B cell (primary cell): ENCODE measurements around the gene ETV3. TPM values are rescaled to one million over a fixed set of nuclear protein-coding genes. Genes with fewer than 3 reads are reported as not detected.

Experiments used
- ATAC-seq: fragments of 200-7000 bp; cut with Tn5 transposase; one replicate; pipeline ENCODE4 v1.10.0; 2021; ENCODE audit warnings: low read depth, mild to moderate bottlenecking, moderate number of reproducible peaks, moderate library complexity
- CTCF ChIA-PET: fragments of 350-600 bp; sonication (Branson Sonifier 250); formaldehyde crosslinking; loops from one replicate; lab custom pipeline; 2021; ENCODE audit warnings: antibody characterized with exemption, inconsistent platforms; lab: Charles Lee
- POLR2A ChIA-PET: fragments of 350-600 bp; sonication (Branson Sonifier 250); formaldehyde crosslinking; loops from one replicate; lab custom pipeline; 2021; ENCODE audit warnings: antibody characterized with exemption; lab: Charles Lee
- DNase-seq: peaks from one replicate; pipeline ENCODE4 v3.0.0; 2013
- H2AFZ ChIP-seq: 2 replicates; pipeline ENCODE4 v1.6.1; 2012; ENCODE audit warnings: mild to moderate bottlenecking, low read depth, low read length; ENCODE audit not compliant: insufficient read depth, poor library complexity, severe bottlenecking
- H3K27ac ChIP-seq, 2 donors: 1 replicate in 1 of 2; 2 replicates in 1 of 2; pipeline ENCODE4 v1.5.1; 2012 to 2013; ENCODE audit warnings: low read length in 2 of 2, mild to moderate bottlenecking in 2 of 2, moderate library complexity in 1 of 2
- H3K27me3 ChIP-seq, 4 experiments: fragments of 200-600 bp in 1 of 4; sonication (generic) in 1 of 4; replicated peaks in 1 of 4; 1 replicate in 2 of 4; 2 replicates in 2 of 4; pipeline versions ENCODE4 v1.6.1 to v1.7.0; 2013 to 2016; ENCODE audit warnings: low read length in 3 of 4, mild to moderate bottlenecking in 2 of 4, mixed read lengths in 1 of 4, moderate library complexity in 1 of 4; ENCODE audit not compliant: insufficient read depth in 4 of 4, control insufficient read depth in 3 of 4; ENCODE audit errors: control extremely low read depth in 1 of 4
- H3K36me3 ChIP-seq, 2 experiments: replicated peaks in 1 of 2; 1 replicate in 1 of 2; 2 replicates in 1 of 2; pipeline versions ENCODE4 v1.6.1 to v1.7.1; 2013; ENCODE audit warnings: low read length in 1 of 2; ENCODE audit not compliant: insufficient read depth in 2 of 2, control insufficient read depth in 1 of 2; ENCODE audit errors: control extremely low read depth in 1 of 2, extremely low read depth in 1 of 2
- H3K4me1 ChIP-seq, 2 donors: fragments of 200-600 bp in 1 of 2; sonication (generic) in 1 of 2; 1 replicate in 1 of 2; 2 replicates in 1 of 2; pipeline versions ENCODE4 v1.5.1 to v1.6.1; 2013 to 2017; ENCODE audit warnings: low read length in 2 of 2; ENCODE audit not compliant: control insufficient read depth in 2 of 2, insufficient read depth in 2 of 2
- H3K4me2 ChIP-seq: replicated peaks from 2 replicates; pipeline ENCODE3; 2012; ENCODE audit warnings: mild to moderate bottlenecking, low read depth, low read length; ENCODE audit not compliant: poor library complexity, severe bottlenecking
- H3K4me3 ChIP-seq, 5 experiments: fragments of 200-600 bp in 1 of 5; sonication (generic) in 1 of 5; 1 replicate in 3 of 5; 2 replicates in 2 of 5; pipeline versions ENCODE4 v1.5.1 to v1.7.0; 2011 to 2016; ENCODE audit warnings: low read length in 4 of 5, mild to moderate bottlenecking in 4 of 5, low read depth in 2 of 5, control low read depth in 1 of 5, moderate library complexity in 1 of 5; ENCODE audit not compliant: insufficient read depth in 1 of 5; ENCODE audit errors: control extremely low read depth in 1 of 5, extremely low read depth in 1 of 5
- H3K79me2 ChIP-seq: fragments of 200-600 bp; sonication (generic); one replicate; pipeline ENCODE4 v1.6.0; 2016; ENCODE audit warnings: low read length; ENCODE audit not compliant: control insufficient read depth, insufficient read depth
- H3K9ac ChIP-seq: fragments of 200-600 bp; sonication (generic); 2 replicates; pipeline ENCODE4 v1.6.1; 2017; ENCODE audit warnings: mild to moderate bottlenecking, low read length, moderate library complexity
- H3K9me3 ChIP-seq, 3 donors: one replicate each; pipeline versions ENCODE4 v1.6.1 to v1.7.1; 2013; ENCODE audit warnings: low read length in 2 of 3; ENCODE audit not compliant: control insufficient read depth in 2 of 3, insufficient read depth in 1 of 3; ENCODE audit errors: control extremely low read depth in 1 of 3
- H4K20me1 ChIP-seq: 2 replicates; pipeline ENCODE4 v1.6.0; 2012; ENCODE audit warnings: mild to moderate bottlenecking, low read length; ENCODE audit not compliant: insufficient read depth, control insufficient read depth, poor library complexity, severe bottlenecking
- H3K27ac Mint-ChIP-seq: one replicate; pipeline ENCODE4 v1.8.0; 2021; ENCODE audit warnings: mixed read lengths
- H3K27me3 Mint-ChIP-seq: one replicate; pipeline ENCODE4 v1.8.0; 2021; ENCODE audit warnings: mixed read lengths
- H3K4me1 Mint-ChIP-seq: one replicate; pipeline ENCODE4 v1.8.0; 2021; ENCODE audit warnings: mixed read lengths
- H3K4me3 Mint-ChIP-seq: one replicate; pipeline ENCODE4 v1.8.0; 2021; ENCODE audit warnings: mixed read lengths
- H3K9me3 Mint-ChIP-seq: one replicate; pipeline ENCODE4 v1.8.0; 2022; ENCODE audit warnings: mixed read lengths; ENCODE audit not compliant: insufficient read depth
- CTCF ChIP-seq: fragments of 200-600 bp; IDR thresholded peaks from one replicate; pipeline ENCODE4 v1.8.0; 2022; ENCODE audit warnings: antibody characterized with exemption, mild to moderate bottlenecking
- EZH2 ChIP-seq: IDR thresholded peaks from 2 replicates; pipeline ENCODE4 v1.6.1; 2012; ENCODE audit warnings: borderline replicate concordance, low read depth, mild to moderate bottlenecking, moderate library complexity, low read length; ENCODE audit not compliant: insufficient read depth, poor library complexity, severe bottlenecking
- WGBS: methylation state at CpG from one replicate; pipeline ENCODE4 v1.1.5; 2013; ENCODE audit warnings: missing lambda C conversion rate; ENCODE audit not compliant: insufficient coverage; 5-methylcytosine and 5-hydroxymethylcytosine counted together
- intact Hi-C: fragments of 100-400 bp; cut with micrococcal nuclease; formaldehyde crosslinking; loops from one replicate; pipeline ENCODE4 v1.10.0; 2022
- polyA plus RNA-seq: library from polyadenylated mRNA; depleted of rRNA; stranded (reverse); fragments of >200 nt; gene quantifications from 2 replicates; pipeline ENCODE4 v1.2.3, GENCODE V29; 2012
- total RNA-seq, 2 donors: library from RNA; stranded (reverse); fragments of 120-200 nt in 1 of 2; gene quantifications; 1 replicate in 1 of 2; 2 replicates in 1 of 2; pipeline versions ENCODE4 v1.2.3 to v1.2.4, GENCODE V29; 2013 to 2022

Gene ETV3
- total and polyA plus RNA-seq, 2 donors (not counting 1 experiment from before 2014, with no cell fraction given) = 16.7 to 34.1 TPM

GRCh38 chr1:157156058-157156541 is 17.9 kb upstream of the ETV3 start:
- Histone ChIP-seq H3K9ac (no peak overlapping the region), H4K20me1 (no peaks in the 10 kb centered on the region), H3K4me1 (peaks cover 3 to 11% of the 10 kb centered on the region in 2 donors), H3K4me3 (no peak overlapping the region), H3K79me2 (no peaks in the 10 kb centered on the region), H3K27me3 (peaks cover 0 to 31% (median 12%) of the 10 kb centered on the region in 4 experiments), H3K4me2 (peak overlapping the region; percentile 53), H3K36me3 (no peaks in the 10 kb centered on the region), H3K27ac (no peak overlapping the region), H2AFZ (peak overlapping the region; percentile 31), H3K9me3 (no peaks in the 10 kb centered on the region)
- peak overlapping the region; percentile 38 for H3K4me3 Mint-ChIP-seq
- H3K9me3 Mint-ChIP-seq = no peaks in the 10 kb centered on the region
- ATAC-seq (peak; percentile 88), DNase-seq (peak; percentile 83)
- H3K4me1 Mint-ChIP-seq = peaks cover 4% of the 10 kb centered on the region
- H3K27me3 Mint-ChIP-seq = peaks cover 43% of the 10 kb centered on the region
- TF ChIP-seq CTCF = peak; percentile 97
- TF ChIP-seq EZH2 = no peak
- intact Hi-C loops = loop anchor here (5.0 kb wide), 1 partner anchor 244 kb away; no protein-coding TSS in a partner anchor
- peak overlapping the region; percentile 51 for H3K27ac Mint-ChIP-seq
- WGBS = 7% methylated on average over 12 of the region's 14 CpGs
- ChIA-PET POLR2A (interaction anchor here (0.7 to 2.7 kb wide), 2 partner anchors 18 to 66 kb away, joined by 6 to 11 read pairs; partner anchors contain the start of gene ETV3), CTCF (interaction anchor here (0.7 to 13.2 kb wide), 31 partner anchors 8 to 969 kb away, joined by 3 to 491 read pairs (median 4); no protein-coding TSS in a partner anchor)

GRCh38 chr1:157155658-157156057 is 17.5 kb upstream of the ETV3 start:
- 9% methylated on average over 4 of the region's 8 CpGs for WGBS
- no peaks in the 10 kb centered on the region for H3K36me3 ChIP-seq
- H3K27me3 ChIP-seq = peaks cover 0 to 31% (median 12%) of the 10 kb centered on the region in 4 experiments
- TF ChIP-seq EZH2 = no peak
- no peak for TF ChIP-seq CTCF
- DNase-seq (no peak), ATAC-seq (no peak)
- H4K20me1 ChIP-seq = no peaks in the 10 kb centered on the region
- H3K4me3 Mint-ChIP-seq = peak overlapping the region; percentile 38
- H3K27ac ChIP-seq = no peak overlapping the region
- H3K9me3 Mint-ChIP-seq = no peaks in the 10 kb centered on the region
- no peak overlapping the region for H3K4me3 ChIP-seq
- no peak overlapping the region for H3K9ac ChIP-seq
- H2AFZ ChIP-seq = peak overlapping the region; percentile 31
- ChIA-PET CTCF (interaction anchor here (0.7 to 13.2 kb wide), 26 partner anchors 9 to 969 kb away, joined by 3 to 491 read pairs (median 4); no protein-coding TSS in a partner anchor), POLR2A (interaction anchor here (0.7 to 2.7 kb wide), 2 partner anchors 18 to 66 kb away, joined by 6 to 11 read pairs; partner anchors contain the start of gene ETV3)
- peaks cover 3 to 11% of the 10 kb centered on the region in 2 donors for H3K4me1 ChIP-seq
- H3K9me3 ChIP-seq = no peaks in the 10 kb centered on the region
- H3K79me2 ChIP-seq = no peaks in the 10 kb centered on the region
- H3K27me3 Mint-ChIP-seq = peaks cover 45% of the 10 kb centered on the region
- peaks cover 4% of the 10 kb centered on the region for H3K4me1 Mint-ChIP-seq
- intact Hi-C loops = loop anchor here (5.0 kb wide), 1 partner anchor 243 kb away; no protein-coding TSS in a partner anchor
- peak overlapping the region; percentile 53 for H3K4me2 ChIP-seq
- peak overlapping the region; percentile 51 for H3K27ac Mint-ChIP-seq
